GM10248 (cell line): Measurements from ENCODE around the gene PANK3.

Source experiments
- CTCF ChIA-PET: fragments of 300-600 bp; sonication (Branson Sonifier 250); formaldehyde crosslinking; extraction: SDS; loops from one replicate; lab custom pipeline; 2021; ENCODE audit warnings: antibody characterized with exemption; lab: Yijun Ruan, JAX
- POLR2A ChIA-PET: fragments of 350-650 bp; sonication (Branson Sonifier 250); formaldehyde crosslinking; extraction: SDS; loops from one replicate; lab custom pipeline; 2020; ENCODE audit warnings: antibody characterized with exemption; lab: Yijun Ruan, JAX
- DNase-seq: peaks from one replicate; pipeline ENCODE4 v3.0.0; 2012; ENCODE audit errors: extremely low spot score
- CTCF ChIP-seq: IDR thresholded peaks from 2 replicates; pipeline ENCODE4 v1.5.1; 2012; ENCODE audit warnings: mild to moderate bottlenecking, low read depth; ENCODE audit errors: extremely low read depth, missing control alignments, control extremely low read depth

The PANK3 gene

GRCh38 chr5:168607946-168608345 lies 28.8 kb upstream of the PANK3 start:
- POLR2A ChIA-PET = no interaction called here
- CTCF ChIA-PET = no interaction called here
- no peak for DNase-seq
- TF ChIP-seq CTCF = no peak

- ChIA-PET POLR2A (no interaction called here), CTCF (no interaction called here)
- TF ChIP-seq CTCF = no peak
- DNase-seq = no peak
Observed at GRCh38 chr5:168606562-168606961, 27.4 kb upstream of the PANK3 start.

- ChIA-PET CTCF (interaction anchor here (0.9 kb wide), 1 partner anchor 118 kb away, joined by 3 read pairs; the partner anchor contains the start of gene RARS1), POLR2A (no interaction called here)
- no peak for TF ChIP-seq CTCF
- no peak for DNase-seq
Observed at GRCh38 chr5:168604436-168604835, 25.3 kb upstream of the PANK3 start.

- no peak for DNase-seq
- POLR2A ChIA-PET = no interaction called here
- CTCF ChIA-PET = interaction anchor here (1.4 kb wide), 1 partner anchor 12 kb away, joined by 3 read pairs; no protein-coding TSS in a partner anchor
- no peak for TF ChIP-seq CTCF
Observed at GRCh38 chr5:168603746-168604145, 24.6 kb upstream of the PANK3 start.

GRCh38 chr5:168602517-168602916 lies 23.3 kb upstream of the PANK3 start:
- TF ChIP-seq CTCF = no peak
- DNase-seq = no peak
- ChIA-PET CTCF (interaction anchor here (1.4 kb wide), 1 partner anchor 11 kb away, joined by 3 read pairs; no protein-coding TSS in a partner anchor), POLR2A (no interaction called here)

GRCh38 chr5:168601972-168602371 lies 22.8 kb upstream of the PANK3 start:
- POLR2A ChIA-PET = no interaction called here

More at GRCh38 chr5:168601972-168602371, 22.8 kb upstream of the PANK3 start:
- DNase-seq = no peak
- CTCF ChIA-PET = no interaction called here
- no peak for TF ChIP-seq CTCF
